Measurements from ENCODE around the gene ZNF496. TPM values are rescaled to one million over a fixed set of nuclear protein-coding genes. Genes with fewer than 3 reads are reported as not detected.

The ZNF496 gene
- total and polyA plus RNA-seq, 8 donors, result 5.8 to 25.8 (median 11.9) TPM

DNA sequence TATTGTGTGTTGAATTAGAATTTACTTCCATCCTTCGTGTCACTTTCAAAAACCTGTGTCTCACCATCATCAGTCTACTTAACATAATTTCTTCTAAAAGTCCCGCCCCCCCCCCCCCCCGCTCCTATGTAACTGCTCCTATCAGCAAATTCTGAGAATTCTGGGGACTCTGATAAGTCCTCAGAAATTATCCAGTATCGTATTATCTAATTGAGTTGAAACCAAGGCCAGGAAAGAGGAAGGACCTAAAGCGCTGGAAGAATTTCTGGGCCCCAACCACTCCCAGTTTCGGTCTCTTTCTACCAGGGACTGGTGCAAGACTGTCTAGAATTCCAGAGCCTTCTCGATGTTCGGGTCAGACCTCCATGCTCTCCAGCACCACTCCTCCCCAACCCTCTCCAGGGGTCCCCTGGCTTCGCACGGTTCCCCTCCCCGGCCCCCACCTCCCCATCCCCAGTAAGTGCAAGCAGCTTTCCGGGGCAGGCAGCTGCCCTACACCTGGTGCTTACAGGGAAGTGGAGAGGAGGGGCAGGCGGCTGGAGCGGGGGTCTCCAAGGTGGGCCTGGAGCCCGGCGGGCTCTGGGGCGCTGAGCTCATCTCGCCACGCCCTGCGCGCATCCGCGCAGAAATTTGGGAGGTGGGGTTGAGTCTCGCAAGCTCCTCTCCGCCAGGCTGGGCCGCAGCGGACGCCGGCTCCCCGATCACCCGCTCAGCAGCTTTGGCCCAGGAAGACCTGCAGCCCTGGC, 16.0 kb upstream of the ZNF496 start:
- peaks cover 0 to 29% (median 0%) of the 10 kb centered on the region in 3 donors for H3K27me3 ChIP-seq
- peak overlapping the region in 1 of 5 donors; percentile 32 for H3K27ac ChIP-seq
- intact Hi-C loops (cut with DNase I; ENCODE audit: low total_unique reads), result no loop called here
- H3K9me3 ChIP-seq, result peaks cover 0 to under 1% (median 0%) of the 10 kb centered on the region in 4 donors
- peaks cover 0 to 9% (median 8%) of the 10 kb centered on the region in 4 donors for H3K4me1 ChIP-seq
- 13 to 24% (median 16%) methylated on average over 12 to 31 of the region's 31 CpGs for WGBS, 5 donors
- peak in 1 of 2 donors; percentile 57 for DNase-seq
- TF ChIP-seq EP300 (IDR thresholded peaks at IDR 0.05), result no peak
- no peak for TF ChIP-seq POLR2A (IDR thresholded peaks at IDR 0.05)
- TF ChIP-seq, protein P1, sequence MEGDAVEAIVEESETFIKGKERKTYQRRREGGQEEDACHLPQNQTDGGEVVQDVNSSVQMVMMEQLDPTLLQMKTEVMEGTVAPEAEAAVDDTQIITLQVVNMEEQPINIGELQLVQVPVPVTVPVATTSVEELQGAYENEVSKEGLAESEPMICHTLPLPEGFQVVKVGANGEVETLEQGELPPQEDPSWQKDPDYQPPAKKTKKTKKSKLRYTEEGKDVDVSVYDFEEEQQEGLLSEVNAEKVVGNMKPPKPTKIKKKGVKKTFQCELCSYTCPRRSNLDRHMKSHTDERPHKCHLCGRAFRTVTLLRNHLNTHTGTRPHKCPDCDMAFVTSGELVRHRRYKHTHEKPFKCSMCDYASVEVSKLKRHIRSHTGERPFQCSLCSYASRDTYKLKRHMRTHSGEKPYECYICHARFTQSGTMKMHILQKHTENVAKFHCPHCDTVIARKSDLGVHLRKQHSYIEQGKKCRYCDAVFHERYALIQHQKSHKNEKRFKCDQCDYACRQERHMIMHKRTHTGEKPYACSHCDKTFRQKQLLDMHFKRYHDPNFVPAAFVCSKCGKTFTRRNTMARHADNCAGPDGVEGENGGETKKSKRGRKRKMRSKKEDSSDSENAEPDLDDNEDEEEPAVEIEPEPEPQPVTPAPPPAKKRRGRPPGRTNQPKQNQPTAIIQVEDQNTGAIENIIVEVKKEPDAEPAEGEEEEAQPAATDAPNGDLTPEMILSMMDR (IDR thresholded peaks at IDR 0.05), result no peak
- TF ChIP-seq POLR2AphosphoS5 (IDR thresholded peaks at IDR 0.05), result no peak
- peak overlapping the region; percentile 22 to 40 (median 30) for H3K4me3 ChIP-seq
- H3K36me3 ChIP-seq, result no peaks in the 10 kb centered on the region

DNA sequence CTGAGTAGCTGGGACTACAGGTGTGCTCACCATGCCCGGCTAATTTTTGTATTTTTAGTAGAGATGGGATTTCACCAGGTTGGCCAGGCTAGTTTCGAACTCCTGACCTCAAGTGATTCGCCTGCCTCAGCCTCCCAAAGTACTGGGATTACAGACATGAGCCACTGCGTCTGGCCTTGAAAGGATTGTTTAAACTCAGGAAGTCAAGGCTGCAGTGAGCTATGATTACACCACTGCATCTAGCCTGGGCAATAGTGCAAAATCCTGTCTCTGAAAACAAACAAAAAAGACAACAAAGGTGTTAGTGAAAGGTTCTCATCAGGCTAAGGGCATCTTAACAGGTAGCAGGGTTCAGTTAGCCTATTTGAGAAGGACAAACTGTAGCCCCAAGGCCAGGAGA, 14.2 kb upstream of the ZNF496 start:
- DNase-seq, result no peak
- TF ChIP-seq, protein P1 (IDR thresholded peaks at IDR 0.05), result no peak
- TF ChIP-seq POLR2AphosphoS5 (IDR thresholded peaks at IDR 0.05) (no peak), EP300 (IDR thresholded peaks at IDR 0.05) (no peak), POLR2A (IDR thresholded peaks at IDR 0.05) (no peak)
- Histone ChIP-seq H3K36me3 (no peaks in the 10 kb centered on the region), H3K4me1 (peaks cover 0 to 9% (median 8%) of the 10 kb centered on the region in 4 donors), H3K9me3 (no peaks in the 10 kb centered on the region), H3K4me3 (no peak overlapping the region), H3K27me3 (peaks cover 0 to 20% (median 0%) of the 10 kb centered on the region in 3 donors), H3K27ac (no peak overlapping the region)
- 82 to 96% (median 88%) methylated on average over 4 of the region's 4 CpGs for WGBS, 5 donors
- intact Hi-C loops (cut with DNase I; ENCODE audit: low total_unique reads), result no loop called here

DNA sequence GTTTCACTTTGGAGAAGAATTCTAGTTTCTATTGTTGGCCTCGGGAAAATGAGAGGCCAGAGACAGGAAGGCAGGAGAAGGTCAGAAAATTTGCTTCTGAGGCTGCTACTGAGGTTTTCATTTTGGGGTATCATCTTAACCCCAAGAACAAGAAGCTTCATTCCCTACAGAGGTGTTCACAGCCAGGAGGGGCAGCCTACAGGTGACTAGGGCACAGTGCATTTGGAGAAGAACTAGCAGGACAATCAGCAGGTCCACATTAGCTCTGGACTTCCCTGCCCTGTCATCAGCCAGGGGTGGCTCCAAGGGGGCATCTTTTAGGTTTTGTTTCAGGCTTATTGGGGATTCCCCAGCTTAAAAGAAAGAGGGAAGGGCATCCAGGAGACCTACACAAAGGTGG, 12.1 kb upstream of the ZNF496 start:
- intact Hi-C loops (cut with DNase I; ENCODE audit: low total_unique reads), result no loop called here
- 73 to 92% (median 83%) methylated on average over 1 of the region's 1 CpG for WGBS, 5 donors

DNA sequence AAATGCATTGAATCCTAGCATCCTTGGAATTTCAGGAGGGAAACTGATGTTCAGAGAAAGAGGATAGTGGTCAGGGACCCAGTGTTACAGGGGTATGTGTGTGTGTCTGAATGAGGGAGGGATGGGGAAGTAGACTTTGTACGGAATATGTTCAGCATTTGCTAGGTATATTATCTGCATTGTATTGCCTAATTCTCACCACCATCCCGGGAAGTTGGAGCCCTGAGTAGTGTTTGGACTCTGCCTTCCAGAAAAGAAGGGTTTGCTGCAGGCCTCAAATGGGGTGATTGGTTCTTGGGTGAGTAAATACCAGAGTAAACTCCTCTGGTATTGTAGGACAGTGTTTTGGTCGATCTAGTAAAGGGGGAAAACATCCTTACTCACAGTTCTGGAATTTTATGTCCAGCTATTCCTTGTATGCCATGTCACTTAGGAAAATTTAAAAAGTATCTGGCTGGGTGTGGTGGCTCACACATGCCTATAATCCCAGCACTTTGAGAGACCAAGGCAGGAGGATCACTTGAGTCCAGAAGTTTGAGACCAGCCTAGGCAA, 7.1 kb upstream of the ZNF496 start:
- intact Hi-C loops (cut with DNase I; ENCODE audit: low total_unique reads), result no loop called here
- H3K27ac ChIP-seq, result no peak overlapping the region
- H3K4me3 ChIP-seq, result no peak overlapping the region
- no peaks in the 10 kb centered on the region for H3K27me3 ChIP-seq
- TF ChIP-seq POLR2A (IDR thresholded peaks at IDR 0.05) (no peak), EP300 (IDR thresholded peaks at IDR 0.05) (no peak), POLR2AphosphoS5 (IDR thresholded peaks at IDR 0.05) (no peak)
- TF ChIP-seq, protein P1 (IDR thresholded peaks at IDR 0.05), result no peak
- no peaks in the 10 kb centered on the region for H3K9me3 ChIP-seq
- peaks cover 0 to 8% (median 3%) of the 10 kb centered on the region in 4 donors for H3K36me3 ChIP-seq
- no peak for DNase-seq
- peaks cover 0 to 17% (median 6%) of the 10 kb centered on the region in 4 donors for H3K4me1 ChIP-seq
- 57 to 74% (median 60%) methylated on average over 3 of the region's 3 CpGs for WGBS, 5 donors

More for the DNA sequence above, 12.1 kb upstream of the ZNF496 start:
- Histone ChIP-seq H3K9me3 (no peaks in the 10 kb centered on the region), H3K4me1 (peaks cover 0 to 9% (median 8%) of the 10 kb centered on the region in 4 donors), H3K27me3 (peaks cover 0 to 7% (median 0%) of the 10 kb centered on the region in 3 donors), H3K27ac (no peak overlapping the region), H3K4me3 (no peak overlapping the region), H3K36me3 (peaks cover 0 to 8% (median 3%) of the 10 kb centered on the region in 4 donors)
- TF ChIP-seq, protein P1 (IDR thresholded peaks at IDR 0.05), result no peak
- TF ChIP-seq EP300 (IDR thresholded peaks at IDR 0.05), result no peak
- TF ChIP-seq POLR2AphosphoS5 (IDR thresholded peaks at IDR 0.05), result no peak
- TF ChIP-seq POLR2A (IDR thresholded peaks at IDR 0.05), result no peak
- no peak for DNase-seq
